SK-N-SH (cell line): ENCODE measurements around the gene SEMA4D. TPM values are rescaled to one million over a fixed set of nuclear protein-coding genes. Genes with fewer than 3 reads are reported as not detected.

Source experiments
- CTCF ChIA-PET: fragments of 300-600, 350-600 bp; formaldehyde crosslinking; extraction: SDS; loops from one replicate; lab custom pipeline; 2021; lab: Yijun Ruan, JAX
- POLR2A ChIA-PET: fragments of 350-600 bp; sonication (Branson Sonifier 250); formaldehyde crosslinking; extraction: SDS; loops from one replicate; lab custom pipeline; 2020; ENCODE audit warnings: antibody characterized with exemption, inconsistent platforms; lab: Yijun Ruan, JAX
- DNase-seq: peaks from one replicate; pipeline ENCODE4 v3.0.0; 2012
- H2AFZ ChIP-seq: fragments of 200-600 bp; sonication (generic); 2 replicates; pipeline ENCODE4 v1.8.1; 2016; ENCODE audit warnings: antibody characterized with exemption, mild to moderate bottlenecking, low read depth
- H3F3A ChIP-seq: fragments of 200-600 bp; sonication (generic); replicated peaks from 2 replicates; pipeline ENCODE3; 2016; ENCODE audit warnings: antibody characterized with exemption, mild to moderate bottlenecking; ENCODE audit not compliant: insufficient read depth
- H3K27ac ChIP-seq, 2 experiments: fragments of 200-500 bp in 1 of 2; fragments of 200-600 bp in 1 of 2; sonication (Bioruptor generic) in 1 of 2; sonication (generic), shearing (Covaris generic) in 1 of 2; 2 replicates each; pipeline versions ENCODE4 v1.5.1 to v1.6.1; 2014 to 2016; ENCODE audit warnings: low read depth in 2 of 2, inconsistent platforms in 1 of 2, low read length in 1 of 2, mild to moderate bottlenecking in 1 of 2, mixed read lengths in 1 of 2
- H3K27me3 ChIP-seq: fragments of 200-600 bp; sonication (generic), shearing (Covaris generic); 2 replicates; pipeline ENCODE4 v1.6.1; 2016; ENCODE audit warnings: mixed run types; ENCODE audit not compliant: insufficient read depth
- H3K36me3 ChIP-seq, 2 experiments: fragments of 200-500 bp in 1 of 2; fragments of 200-600 bp in 1 of 2; sonication (Bioruptor generic) in 1 of 2; sonication (generic) in 1 of 2; replicated peaks in 1 of 2; 2 replicates each; pipeline versions ENCODE3 to v1.5.1; 2014 to 2016; ENCODE audit warnings: low read length in 1 of 2, mild to moderate bottlenecking in 1 of 2; ENCODE audit not compliant: insufficient read depth in 2 of 2, control insufficient read depth in 1 of 2
- H3K4me1 ChIP-seq, 2 experiments: fragments of 200-500 bp in 1 of 2; fragments of 200-600 bp in 1 of 2; sonication (Bioruptor generic) in 1 of 2; sonication (generic), shearing (Covaris generic) in 1 of 2; 2 replicates each; pipeline versions ENCODE4 v1.5.1 to v1.6.1; 2014 to 2016; ENCODE audit warnings: low read depth in 1 of 2, low read length in 1 of 2, mixed run types in 1 of 2; ENCODE audit not compliant: insufficient read depth in 2 of 2, control insufficient read depth in 1 of 2
- H3K4me2 ChIP-seq: fragments of 200-600 bp; sonication (generic), shearing (Covaris generic); 2 replicates; pipeline ENCODE4 v1.6.1; 2017; ENCODE audit warnings: mixed run types
- H3K4me3 ChIP-seq, 2 experiments: fragments of 200-500 bp in 1 of 2; fragments of 200-600 bp in 1 of 2; sonication (Bioruptor generic) in 1 of 2; sonication (generic), shearing (Covaris generic) in 1 of 2; 2 replicates each; pipeline versions ENCODE4 v1.5.1 to v1.8.1; 2014 to 2016; ENCODE audit warnings: low read depth in 2 of 2, inconsistent platforms in 1 of 2, low read length in 1 of 2, mild to moderate bottlenecking in 1 of 2, mixed read lengths in 1 of 2, moderate library complexity in 1 of 2
- H3K79me2 ChIP-seq: fragments of 200-600 bp; sonication (generic); 2 replicates; pipeline ENCODE4 v1.8.1; 2017; ENCODE audit warnings: mild to moderate bottlenecking; ENCODE audit not compliant: insufficient read depth
- H3K9ac ChIP-seq: fragments of 200-600 bp; sonication (generic); 2 replicates; pipeline ENCODE4 v1.6.1; 2017; ENCODE audit warnings: mixed run types
- H3K9me2 ChIP-seq: fragments of 200-600 bp; sonication (generic); 2 replicates; pipeline ENCODE4 v1.6.1; 2017; ENCODE audit warnings: mixed run types
- H3K9me3 ChIP-seq: fragments of 200-600 bp; sonication (generic); 2 replicates; pipeline ENCODE4 v1.6.1; 2017; ENCODE audit warnings: mixed run types, mild to moderate bottlenecking, moderate library complexity
- H4K20me1 ChIP-seq: fragments of 200-600 bp; sonication (generic); 2 replicates; pipeline ENCODE4 v1.6.1; 2017; ENCODE audit warnings: mild to moderate bottlenecking, mixed run types; ENCODE audit not compliant: insufficient read depth
- CHD2 ChIP-seq: fragments of 150-350 bp; IDR thresholded peaks from 2 replicates; pipeline ENCODE4 v1.6.1; 2018; ENCODE audit warnings: low read length; ENCODE audit not compliant: partially characterized antibody
- ELF1 ChIP-seq: IDR thresholded peaks from 2 replicates; pipeline ENCODE4 v1.4.0; 2012
- EZH2phosphoT487 ChIP-seq: fragments of 200-600 bp; sonication (generic); IDR thresholded peaks from 2 replicates; pipeline ENCODE4 v1.6.1; 2017; ENCODE audit warnings: low read depth, mixed run types, mild to moderate bottlenecking, antibody characterized with exemption, moderate library complexity, borderline replicate concordance
- FOXJ3 ChIP-seq: sonication (generic); formaldehyde crosslinking; IDR thresholded peaks from 2 replicates; pipeline ENCODE4 v1.5.1; 2020; ENCODE audit warnings: mild to moderate bottlenecking, missing genetic modification reagents
- JUND ChIP-seq: IDR thresholded peaks from 2 replicates; pipeline ENCODE4 v1.4.0; 2012
- MEF2A ChIP-seq: IDR thresholded peaks from 2 replicates; pipeline ENCODE4 v1.4.0; 2012; ENCODE audit warnings: low read depth, borderline replicate concordance
- NRF1 ChIP-seq: IDR thresholded peaks from 2 replicates; pipeline ENCODE4 v1.6.1; 2012; ENCODE audit warnings: low read depth, mild to moderate bottlenecking, low read length
- PBX3 ChIP-seq: IDR thresholded peaks from 2 replicates; pipeline ENCODE4; 2012
- RCOR1 ChIP-seq: fragments of 150-350 bp; IDR thresholded peaks from 2 replicates; pipeline ENCODE4 v1.6.1; 2017; ENCODE audit warnings: antibody characterized with exemption, low read length
- SIN3A ChIP-seq: IDR thresholded peaks from 2 replicates; pipeline ENCODE4 v1.6.1; 2012; ENCODE audit warnings: low read depth, mild to moderate bottlenecking, low read length, moderate library complexity, borderline replicate concordance
- SMC3 ChIP-seq: IDR thresholded peaks from 2 replicates; pipeline ENCODE4 v1.6.1; 2012; ENCODE audit warnings: low read depth, low read length, improper control_type of control experiment
- TCF12 ChIP-seq: IDR thresholded peaks from 2 replicates; pipeline ENCODE4 v1.4.0; 2012
- TEAD4 ChIP-seq: IDR thresholded peaks from 2 replicates; pipeline ENCODE4 v1.4.0; 2012; ENCODE audit warnings: mild to moderate bottlenecking, borderline replicate concordance; ENCODE audit not compliant: insufficient read depth
- USF2 ChIP-seq: fragments of 150-350 bp; IDR thresholded peaks from 2 replicates; pipeline ENCODE4 v1.6.1; 2017; ENCODE audit warnings: antibody characterized with exemption, low read length, low read depth, borderline replicate concordance
- YY1 ChIP-seq: IDR thresholded peaks from 2 replicates; pipeline ENCODE4 v1.4.0; 2012; ENCODE audit warnings: low read depth, mild to moderate bottlenecking
- WGBS: methylation state at CpG from one replicate; pipeline ENCODE4 v1.1.6; 2017; ENCODE audit warnings: low lambda C conversion rate; 5-methylcytosine and 5-hydroxymethylcytosine counted together
- polyA plus RNA-seq, 3 experiments: library from polyadenylated mRNA; depleted of rRNA; stranded (reverse); fragments of >200 nt; gene quantifications; 2 replicates each; pipeline ENCODE4 v1.2.3, GENCODE V29; 2012

The SEMA4D gene
- polyA plus RNA-seq, 1 of the 3 experiments (the other 2 are of a cell fraction), result 4.8 TPM

GRCh38 chr9:89444925-89445765 is 52.8 kb downstream of the SEMA4D start:
- no peaks in the 10 kb centered on the region for H4K20me1 ChIP-seq
- H2AFZ ChIP-seq, result no peak overlapping the region
- H3K36me3 ChIP-seq, result no peaks in the 10 kb centered on the region
- no peak overlapping the region for H3K4me2 ChIP-seq
- H3F3A ChIP-seq, result no peaks in the 10 kb centered on the region
- DNase-seq, result no peak
- H3K79me2 ChIP-seq, result no peaks in the 10 kb centered on the region
- no peak overlapping the region for H3K4me3 ChIP-seq
- WGBS, result 94% methylated on average over 15 of the region's 16 CpGs
- TF ChIP-seq USF2 (no peak), TEAD4 (no peak), MEF2A (no peak), SIN3A (no peak), NRF1 (no peak)
- H3K4me1 ChIP-seq, result peaks cover 0 to 29% of the 10 kb centered on the region in 2 experiments; a peak in 1 of 4 replicates
- no peaks in the 10 kb centered on the region for H3K27me3 ChIP-seq
- no peaks in the 10 kb centered on the region for H3K9me2 ChIP-seq
- POLR2A ChIA-PET, result no interaction called here
- H3K27ac ChIP-seq, result no peak overlapping the region
- H3K9me3 ChIP-seq, result no peaks in the 10 kb centered on the region
- CTCF ChIA-PET, result interaction anchor here (1.3 to 1.4 kb wide), 2 partner anchors 67 to 104 kb away, joined by 4 to 5 read pairs; no protein-coding TSS in a partner anchor
- H3K9ac ChIP-seq, result no peak overlapping the region

- Histone ChIP-seq H3K79me2 (no peaks in the 10 kb centered on the region), H3K9me3 (no peaks in the 10 kb centered on the region), H3K4me3 (no peak overlapping the region), H3K9me2 (no peaks in the 10 kb centered on the region), H3K36me3 (no peaks in the 10 kb centered on the region), H3K4me1 (peaks cover 0 to 29% of the 10 kb centered on the region in 2 experiments; a peak in 1 of 4 replicates), H3K9ac (no peak overlapping the region), H3K27ac (no peak overlapping the region), H4K20me1 (no peaks in the 10 kb centered on the region), H3F3A (no peaks in the 10 kb centered on the region), H3K4me2 (no peak overlapping the region), H2AFZ (no peak overlapping the region), H3K27me3 (no peaks in the 10 kb centered on the region)
- ChIA-PET POLR2A (no interaction called here), CTCF (interaction anchor here (1.5 kb wide), 1 partner anchor 26 kb away, joined by 4 read pairs; no protein-coding TSS in a partner anchor)
- no peak for DNase-seq
- WGBS, result 89% methylated on average over 9 of the region's 9 CpGs
- TF ChIP-seq TEAD4 (no peak), PBX3 (no peak), JUND (no peak), SMC3 (no peak), FOXJ3 (CRISPR knock-in tag) (no peak), CHD2 (no peak), RCOR1 (no peak), USF2 (no peak), TCF12 (no peak), YY1 (no peak), EZH2phosphoT487 (no peak), ELF1 (no peak), NRF1 (no peak)
These were observed 53.6 kb downstream of the SEMA4D start for GRCh38 chr9:89444274-89444673.
